ENCODE data around the gene D2HGDH. TPM values are rescaled to one million over a fixed set of nuclear protein-coding genes. Genes with fewer than 3 reads are reported as not detected.

Gene D2HGDH
- total and polyA plus RNA-seq, 2 of the 13 experiments (the other 11 are each of a cell fraction or from before 2014, with no cell fraction given), result 19.2 to 20.3 TPM

GRCh38 chr2:241734467-241735208 is at the start of gene D2HGDH (continued):
- TF ChIP-seq ZBED4 (CRISPR knock-in tag; IDR thresholded peaks at IDR 0.05; ENCODE audit: borderline replicate concordance) (peak; percentile 21; the same call in 1 of the 2 replicates), ZSCAN31 (CRISPR knock-in tag; IDR thresholded peaks at IDR 0.05; ENCODE audit: low read depth) (peak; percentile 31; the same call in 1 of the 2 replicates), ZNF891 (CRISPR knock-in tag; IDR thresholded peaks at IDR 0.05) (no peak), BCLAF1 (IDR thresholded peaks at IDR 0.05) (no peak), HOXA7 (CRISPR knock-in tag; IDR thresholded peaks at IDR 0.05) (no peak), ZNF776 (CRISPR knock-in tag; IDR thresholded peaks at IDR 0.05) (peak; percentile 82; the same call in 1 of the 2 replicates), CEBPZ (IDR thresholded peaks at IDR 0.05; ENCODE audit: low read length) (no peak), DNMT1 (CRISPR knock-in tag; IDR thresholded peaks at IDR 0.05) (peak; percentile 74; the same call in 1 of the 2 replicates), HMGXB4 (CRISPR knock-in tag; IDR thresholded peaks at IDR 0.05; ENCODE audit: borderline replicate concordance in 1 of 2, low read depth in 1 of 2) (peak in 1 of 2 experiments; percentile 49; a peak in 1 of 4 replicates), MATR3 (CRISPR knock-in tag; IDR thresholded peaks at IDR 0.05) (no peak), ZNF235 (CRISPR knock-in tag; IDR thresholded peaks at IDR 0.05; ENCODE audit: borderline replicate concordance) (peak; percentile 63), CREM (IDR thresholded peaks at IDR 0.05) (no peak), CREM (CRISPR knock-in tag; IDR thresholded peaks at IDR 0.05) (no peak), ZNF878 (CRISPR knock-in tag; IDR thresholded peaks at IDR 0.05) (no peak; the same call in 1 of the 2 replicates), TBX2 (CRISPR knock-in tag; IDR thresholded peaks at IDR 0.05; ENCODE audit: borderline replicate concordance) (peak; percentile 28), ZNF451 (CRISPR knock-in tag; IDR thresholded peaks at IDR 0.05) (peak; percentile 81), TAF1 (CRISPR knock-in tag; IDR thresholded peaks at IDR 0.05) (peak; percentile 58; the same call in 1 of the 2 replicates)

Measured in HepG2 (cell line).